ENCODE measurements around the gene FBXL19.
A peak's percentile ranks its signal among the peaks of the same experiment; 100 is the strongest.

FBXL19 gene

DNA sequence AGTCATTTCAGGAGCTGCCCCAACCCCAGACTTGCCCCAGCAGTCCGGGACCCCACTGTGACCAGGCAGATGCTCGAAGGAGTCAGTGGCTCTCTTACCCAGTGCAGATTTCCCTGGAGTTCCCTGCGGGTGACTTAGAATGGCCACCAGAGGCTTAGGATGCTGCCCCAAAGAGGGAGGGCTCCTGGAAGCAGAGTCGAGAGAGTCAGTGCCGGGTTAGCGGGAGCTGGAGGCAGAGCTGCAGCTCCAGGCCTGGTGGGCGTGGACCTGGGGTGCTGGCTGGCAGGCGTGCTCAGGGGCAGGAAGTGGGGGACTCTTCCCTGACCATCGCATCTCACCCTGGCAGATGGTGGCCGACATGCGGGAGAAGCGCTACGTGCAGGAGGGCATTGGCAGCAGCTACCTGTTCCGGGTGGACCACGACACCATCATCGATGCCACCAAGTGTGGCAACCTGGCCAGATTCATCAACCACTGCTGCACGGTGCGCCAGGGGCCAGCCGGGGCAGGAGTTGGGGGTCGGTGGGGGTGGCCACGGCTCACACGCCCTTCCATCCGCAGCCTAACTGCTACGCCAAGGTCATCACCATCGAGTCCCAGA is 60.0 kb downstream of the FBXL19 start:
- peak overlapping the region; percentile 71 for H3K27ac ChIP-seq
- CTCF ChIA-PET = interaction anchor here (0.6 to 1.2 kb wide), 3 partner anchors 11 to 145 kb away, joined by 3 to 5 read pairs (median 4); no protein-coding TSS in a partner anchor
- TF ChIP-seq, protein P1, sequence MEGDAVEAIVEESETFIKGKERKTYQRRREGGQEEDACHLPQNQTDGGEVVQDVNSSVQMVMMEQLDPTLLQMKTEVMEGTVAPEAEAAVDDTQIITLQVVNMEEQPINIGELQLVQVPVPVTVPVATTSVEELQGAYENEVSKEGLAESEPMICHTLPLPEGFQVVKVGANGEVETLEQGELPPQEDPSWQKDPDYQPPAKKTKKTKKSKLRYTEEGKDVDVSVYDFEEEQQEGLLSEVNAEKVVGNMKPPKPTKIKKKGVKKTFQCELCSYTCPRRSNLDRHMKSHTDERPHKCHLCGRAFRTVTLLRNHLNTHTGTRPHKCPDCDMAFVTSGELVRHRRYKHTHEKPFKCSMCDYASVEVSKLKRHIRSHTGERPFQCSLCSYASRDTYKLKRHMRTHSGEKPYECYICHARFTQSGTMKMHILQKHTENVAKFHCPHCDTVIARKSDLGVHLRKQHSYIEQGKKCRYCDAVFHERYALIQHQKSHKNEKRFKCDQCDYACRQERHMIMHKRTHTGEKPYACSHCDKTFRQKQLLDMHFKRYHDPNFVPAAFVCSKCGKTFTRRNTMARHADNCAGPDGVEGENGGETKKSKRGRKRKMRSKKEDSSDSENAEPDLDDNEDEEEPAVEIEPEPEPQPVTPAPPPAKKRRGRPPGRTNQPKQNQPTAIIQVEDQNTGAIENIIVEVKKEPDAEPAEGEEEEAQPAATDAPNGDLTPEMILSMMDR (conservative IDR thresholded peaks at IDR 0.05; ENCODE audit: low read depth) = no peak
- POLR2A ChIA-PET (ENCODE audit: low non-redundant PET) = no interaction called here
- DNase-seq (ENCODE audit: low spot score) = no peak

DNA sequence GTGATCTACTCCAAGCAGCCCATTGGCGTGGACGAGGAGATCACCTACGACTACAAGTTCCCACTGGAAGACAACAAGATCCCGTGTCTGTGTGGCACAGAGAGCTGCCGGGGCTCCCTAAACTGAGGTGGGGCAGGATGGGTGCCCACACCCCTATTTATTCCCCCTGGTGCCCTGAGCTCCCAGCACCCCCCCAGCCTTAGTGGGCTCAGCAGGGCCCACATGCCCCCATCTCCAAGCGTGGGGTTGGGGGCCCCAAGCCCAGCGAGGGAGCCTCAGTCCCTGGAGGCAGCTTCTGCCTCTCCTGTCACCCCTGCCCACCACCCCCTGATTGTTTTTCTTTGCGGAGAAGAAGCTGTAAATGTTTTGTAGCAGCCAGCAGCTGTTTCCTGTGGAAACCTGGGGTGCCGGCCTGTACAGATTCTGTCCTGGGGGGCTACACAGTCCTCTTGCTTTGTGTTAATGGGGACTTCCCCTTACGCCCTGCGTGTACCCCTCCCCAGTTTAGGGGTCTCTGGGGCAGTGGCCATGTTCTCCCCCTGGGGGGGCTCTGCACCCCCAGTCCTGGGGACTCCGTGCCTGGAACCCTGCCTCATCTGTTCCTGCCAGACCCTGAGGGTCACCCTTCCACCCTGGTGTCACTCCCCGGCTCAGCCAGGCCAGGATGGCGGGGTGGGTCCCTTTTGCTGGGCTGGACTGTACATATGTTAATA is 60.7 kb downstream of the FBXL19 start:
- H3K27ac ChIP-seq = peak overlapping the region; percentile 71
- no peak for DNase-seq (ENCODE audit: low spot score)
- POLR2A ChIA-PET (ENCODE audit: low non-redundant PET) = interaction anchor here (0.6 kb wide), 1 partner anchor 9 kb away, joined by 3 read pairs; no protein-coding TSS in a partner anchor
- CTCF ChIA-PET = interaction anchor here (0.5 to 2.7 kb wide), 37 partner anchors 9 to 885 kb away, joined by 3 to 23 read pairs (median 4); partner anchors contain the start of genes FUS, PRSS53, PRSS8 and VKORC1
- TF ChIP-seq, protein P1 (conservative IDR thresholded peaks at IDR 0.05; ENCODE audit: low read depth) = no peak

DNA sequence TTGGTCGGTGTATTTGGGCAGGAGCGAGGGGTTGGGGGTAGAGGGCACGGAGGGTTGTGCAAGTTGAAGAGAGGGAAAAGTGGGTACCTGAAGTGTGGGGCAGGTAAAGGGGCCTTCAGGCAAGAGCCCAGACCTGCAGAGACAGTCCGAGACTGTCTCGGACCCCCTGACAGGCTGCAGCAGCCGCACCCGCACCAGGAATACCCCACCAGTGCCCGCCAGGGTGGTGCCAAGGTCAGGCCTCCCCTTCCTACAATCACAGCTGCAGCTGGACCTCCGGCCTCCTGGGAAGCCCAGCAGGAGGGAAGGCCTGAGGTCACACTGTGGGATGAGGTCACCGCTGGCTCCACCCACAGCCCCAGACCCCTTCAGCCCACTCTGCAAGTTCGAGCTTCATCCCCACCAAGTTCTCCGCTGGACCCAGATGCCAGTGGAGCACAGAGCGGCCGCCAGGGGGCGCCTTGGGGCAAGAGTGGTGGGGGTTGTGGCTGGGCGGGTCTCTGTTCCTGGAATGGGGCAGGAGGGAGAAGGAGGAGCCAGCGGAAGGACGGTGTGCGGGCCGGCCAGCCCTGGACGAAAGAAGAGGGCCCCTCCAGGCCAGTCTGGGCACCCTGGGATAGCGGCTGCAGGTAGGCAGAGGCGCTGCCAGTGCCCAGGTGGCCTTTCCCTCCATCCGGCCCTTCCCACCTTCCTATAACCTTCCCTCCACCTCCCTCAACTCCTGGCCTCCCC is 61.5 kb downstream of the FBXL19 start, which contains the start of gene HSD3B7:
TSS of gene HSD3B7 (plus strand) at position 539 of the 732 bp plus-strand sequence. CDS start 452 bp downstream, outside the sequence.
- DNase-seq (ENCODE audit: low spot score) = peak; percentile 93
- TF ChIP-seq, protein P1 (conservative IDR thresholded peaks at IDR 0.05; ENCODE audit: low read depth) = peak; percentile 94
- POLR2A ChIA-PET (ENCODE audit: low non-redundant PET) = interaction anchor here (0.6 kb wide), 1 partner anchor 8 kb away, joined by 3 read pairs; no protein-coding TSS in a partner anchor
- CTCF ChIA-PET = interaction anchor here (0.5 to 2.7 kb wide), 48 partner anchors 9 to 884 kb away, joined by 3 to 23 read pairs (median 4); partner anchors contain the start of genes FUS, PRSS53, PRSS8 and STX4
- H3K27ac ChIP-seq = peak within 1 kb of the TSS; percentile 71

DNA sequence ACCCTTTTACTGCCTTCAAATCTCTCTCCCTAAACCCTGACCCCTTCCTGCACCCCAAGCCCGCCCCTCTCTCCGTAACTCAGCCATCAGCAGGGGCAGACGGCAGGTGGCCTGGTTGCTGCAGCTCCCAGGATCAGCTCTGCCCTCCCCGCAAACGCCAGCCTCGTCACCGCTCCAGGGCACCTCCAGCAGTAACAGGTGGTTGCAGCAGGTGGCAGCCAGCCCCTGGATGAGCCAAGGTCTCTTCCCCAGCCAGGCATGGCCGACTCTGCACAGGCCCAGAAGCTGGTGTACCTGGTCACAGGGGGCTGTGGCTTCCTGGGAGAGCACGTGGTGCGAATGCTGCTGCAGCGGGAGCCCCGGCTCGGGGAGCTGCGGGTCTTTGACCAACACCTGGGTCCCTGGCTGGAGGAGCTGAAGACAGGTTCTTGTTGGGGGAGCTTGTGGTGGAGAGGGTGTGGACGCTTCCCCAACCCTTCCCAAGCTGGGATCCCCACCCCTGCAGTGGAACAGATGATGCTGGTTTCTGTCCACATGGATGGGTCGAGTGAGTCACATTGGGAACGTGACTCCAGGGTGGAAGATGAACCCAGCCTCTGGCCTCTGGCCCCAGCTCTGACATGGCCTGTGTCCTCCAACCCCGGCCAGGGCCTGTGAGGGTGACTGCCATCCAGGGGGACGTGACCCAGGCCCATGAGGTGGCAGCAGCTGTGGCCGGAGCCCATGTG is 62.2 kb downstream of the FBXL19 start:
- ChIA-PET POLR2A (ENCODE audit: low non-redundant PET) (no interaction called here), CTCF (interaction anchor here (0.5 to 2.7 kb wide), 41 partner anchors 8 to 883 kb away, joined by 3 to 23 read pairs (median 5); partner anchors contain the start of genes FUS, PRSS53, PRSS8 and STX4)
- H3K27ac ChIP-seq = peak overlapping the region; percentile 71
- TF ChIP-seq, protein P1 (conservative IDR thresholded peaks at IDR 0.05; ENCODE audit: low read depth) = no peak
- peak; percentile 68 for DNase-seq (ENCODE audit: low spot score)

DNA sequence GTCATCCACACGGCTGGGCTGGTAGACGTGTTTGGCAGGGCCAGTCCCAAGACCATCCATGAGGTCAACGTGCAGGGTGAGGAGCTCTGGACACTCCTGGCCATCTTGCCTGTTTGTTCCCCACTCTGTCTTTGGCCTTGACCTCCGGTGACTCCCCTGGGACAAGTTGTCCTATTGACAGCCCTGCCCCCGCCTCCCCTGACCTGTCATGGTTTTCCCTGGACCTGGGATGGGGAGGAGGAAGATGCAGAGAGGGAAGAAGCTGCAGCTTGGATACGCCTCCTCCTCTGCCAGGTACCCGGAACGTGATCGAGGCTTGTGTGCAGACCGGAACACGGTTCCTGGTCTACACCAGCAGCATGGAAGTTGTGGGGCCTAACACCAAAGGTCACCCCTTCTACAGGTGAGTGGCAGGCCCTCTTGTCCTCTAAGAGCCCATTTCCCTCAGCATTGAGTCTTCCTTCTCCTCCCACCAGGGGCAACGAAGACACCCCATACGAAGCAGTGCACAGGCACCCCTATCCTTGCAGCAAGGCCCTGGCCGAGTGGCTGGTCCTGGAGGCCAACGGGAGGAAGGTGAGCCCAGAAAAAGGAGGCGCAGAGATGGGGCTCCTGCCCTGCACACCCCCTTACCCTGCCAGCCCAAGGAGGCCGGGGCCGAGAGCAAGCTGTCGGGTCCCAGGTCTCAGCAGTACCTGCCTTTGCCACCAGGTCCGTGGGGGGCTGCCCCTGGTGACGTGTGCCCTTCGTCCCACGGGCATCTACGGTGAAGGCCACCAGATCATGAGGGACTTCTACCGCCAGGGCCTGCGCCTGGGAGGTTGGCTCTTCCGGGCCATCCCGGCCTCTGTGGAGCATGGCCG is 63.0 kb downstream of the FBXL19 start:
- CTCF ChIA-PET = interaction anchor here (0.5 to 2.7 kb wide), 23 partner anchors 11 to 878 kb away, joined by 3 to 23 read pairs (median 5); partner anchors contain the start of genes PRSS53, STX4, VKORC1 and ZNF646
- peak overlapping the region; percentile 71 for H3K27ac ChIP-seq
- no peak for DNase-seq (ENCODE audit: low spot score)
- POLR2A ChIA-PET (ENCODE audit: low non-redundant PET) = no interaction called here
- TF ChIP-seq, protein P1 (conservative IDR thresholded peaks at IDR 0.05; ENCODE audit: low read depth) = no peak
